GM21528 (cell line): ENCODE results near the gene BMP7.
"Not testable (repeated sequence)": the region's sequence is repeated elsewhere in the genome, so short reads cannot be mapped to it uniquely, and the experiment has no call there.

Experiments used
- ATAC-seq: cut with Tn5 transposase; IDR thresholded peaks from one replicate; pipeline ENCODE4 v1.9.1; 2021; ENCODE audit warnings: mild to moderate bottlenecking, moderate library complexity; ENCODE audit not compliant: unreplicated experiment, low FRiP score

The BMP7 gene

GRCh38 chr20:57198132-57199072 is 68.0 kb downstream of the BMP7 start:
- no peak for ATAC-seq

- no peak for ATAC-seq
Measured at GRCh38 chr20:57197352-57198131, 68.9 kb downstream of the BMP7 start.

- ATAC-seq = no peak
Measured at GRCh38 chr20:57195469-57196100, 70.9 kb downstream of the BMP7 start.

- no peak for ATAC-seq
Measured at GRCh38 chr20:57195023-57195422, 71.4 kb downstream of the BMP7 start.

- ATAC-seq = no peak
Measured at GRCh38 chr20:57194154-57194553, 72.3 kb downstream of the BMP7 start.

- ATAC-seq = no peak
Measured at GRCh38 chr20:57193094-57193493, 73.3 kb downstream of the BMP7 start.

GRCh38 chr20:57192311-57192710 is 74.1 kb downstream of the BMP7 start:
- no peak for ATAC-seq

GRCh38 chr20:57191265-57191638 is 75.2 kb downstream of the BMP7 start:
- not testable (repeated sequence) for ATAC-seq

GRCh38 chr20:57190536-57191264 is 75.7 kb downstream of the BMP7 start:
- no peak for ATAC-seq

- no peak for ATAC-seq
Measured at GRCh38 chr20:57189713-57190112, 76.7 kb downstream of the BMP7 start.

GRCh38 chr20:57188576-57189079 is 77.8 kb downstream of the BMP7 start:
- ATAC-seq = no peak

GRCh38 chr20:57188056-57188455 is 78.4 kb downstream of the BMP7 start:
- no peak for ATAC-seq

- ATAC-seq = no peak
Measured at GRCh38 chr20:57187068-57187634, 79.3 kb downstream of the BMP7 start.

- ATAC-seq = no peak
Measured at GRCh38 chr20:57186192-57186591, 80.2 kb downstream of the BMP7 start.

GRCh38 chr20:57185188-57185743 is 81.2 kb downstream of the BMP7 start:
- ATAC-seq = no peak

GRCh38 chr20:57183457-57184009 is 82.9 kb downstream of the BMP7 start:
- ATAC-seq = no peak

- no peak for ATAC-seq
Measured at GRCh38 chr20:57181639-57182038, 84.8 kb downstream of the BMP7 start.

- no peak for ATAC-seq
Measured at GRCh38 chr20:57180954-57181353, 85.5 kb downstream of the BMP7 start.

- no peak for ATAC-seq
Measured at GRCh38 chr20:57180387-57180786, 86.1 kb downstream of the BMP7 start.
